NCI-H1092 (cell line): Measurements from ENCODE around the gene ADGRG6.
"Not testable (repeated sequence)": the region's sequence is repeated elsewhere in the genome, so short reads cannot be mapped to it uniquely, and the experiment has no call there.

Experiments used
- DNase-seq: peaks from one replicate; lab custom pipeline; 2025; lab: John Stamatoyannopoulos, UW

ADGRG6 gene

GRCh38 chr6:142301651-142302391, at the start of gene ADGRG6:
Gene ADGRG6, plus strand, starts transcription at chr6:142302007. Its CDS starts 323 bp downstream, at chr6:142302330.
- DNase-seq = no peak

GRCh38 chr6:142254513-142254912, 47.3 kb upstream of the ADGRG6 start:
- no peak for DNase-seq

GRCh38 chr6:142255785-142256184, 46.0 kb upstream of the ADGRG6 start:
- no peak for DNase-seq

GRCh38 chr6:142258305-142258704, 43.5 kb upstream of the ADGRG6 start:
- DNase-seq = no peak

DNA sequence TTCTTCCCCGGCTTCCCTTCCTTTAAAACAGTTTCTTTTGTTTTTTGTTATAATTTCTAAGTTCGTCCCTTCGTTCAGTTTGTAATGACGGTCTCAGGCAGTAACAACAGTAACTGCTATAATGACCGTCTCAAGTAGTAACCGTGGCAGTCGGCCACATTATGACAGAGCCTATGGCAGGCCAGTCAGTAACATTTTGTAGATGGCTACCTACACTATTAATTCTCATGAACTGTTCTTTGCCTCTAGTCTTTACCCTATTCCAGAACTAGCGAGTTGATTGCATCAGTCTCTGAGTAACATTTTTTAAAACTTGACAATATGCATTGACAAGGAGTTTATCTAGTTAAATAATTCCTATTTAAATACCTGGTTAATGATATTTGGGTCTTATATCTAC, 43.0 kb upstream of the ADGRG6 start:
- DNase-seq = no peak

DNA sequence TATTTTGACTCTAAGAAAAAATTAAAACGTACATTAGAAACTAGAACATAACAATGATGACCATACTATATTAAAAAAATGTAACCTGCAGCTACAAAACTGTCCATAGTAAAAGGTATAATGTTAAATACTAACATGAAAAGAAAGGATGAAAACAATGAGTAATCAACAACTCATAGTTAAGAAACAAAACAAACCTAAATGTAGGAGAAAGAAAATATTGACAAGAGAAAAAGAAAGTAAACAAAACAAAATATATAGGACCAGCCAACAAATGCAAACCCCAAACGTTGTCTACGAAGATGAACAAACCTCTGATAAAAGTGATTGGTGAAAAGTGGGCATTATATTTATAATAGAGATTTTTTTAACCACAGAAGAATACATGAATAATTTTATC, 41.1 kb upstream of the ADGRG6 start:
- DNase-seq = no peak

GRCh38 chr6:142262231-142262630, 39.6 kb upstream of the ADGRG6 start:
- no peak for DNase-seq

GRCh38 chr6:142265476-142265875, 36.3 kb upstream of the ADGRG6 start:
- no peak for DNase-seq

DNA sequence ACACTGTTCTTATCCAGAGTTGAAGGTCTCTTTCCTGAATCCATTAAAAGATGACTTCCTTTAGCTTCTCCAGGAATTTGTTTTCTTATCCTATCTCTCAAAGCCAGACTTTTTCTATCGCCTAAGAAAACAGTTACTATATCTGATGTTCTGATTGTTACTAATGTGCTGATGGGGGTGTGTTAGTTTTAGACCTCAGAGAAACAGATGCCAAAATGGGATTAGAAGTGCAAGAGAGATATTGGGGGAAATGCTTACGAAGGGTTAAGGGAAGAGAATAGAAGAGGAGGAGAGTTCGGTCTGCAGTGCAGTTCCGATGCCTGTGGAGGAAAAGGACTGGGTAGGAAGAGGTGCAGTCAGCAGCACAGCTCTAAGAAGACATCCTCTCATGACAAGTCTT, 35.7 kb upstream of the ADGRG6 start:
- DNase-seq = no peak

GRCh38 chr6:142271476-142271875, 30.3 kb upstream of the ADGRG6 start:
- no peak for DNase-seq

GRCh38 chr6:142274656-142275055, 27.2 kb upstream of the ADGRG6 start:
- no peak for DNase-seq

DNA sequence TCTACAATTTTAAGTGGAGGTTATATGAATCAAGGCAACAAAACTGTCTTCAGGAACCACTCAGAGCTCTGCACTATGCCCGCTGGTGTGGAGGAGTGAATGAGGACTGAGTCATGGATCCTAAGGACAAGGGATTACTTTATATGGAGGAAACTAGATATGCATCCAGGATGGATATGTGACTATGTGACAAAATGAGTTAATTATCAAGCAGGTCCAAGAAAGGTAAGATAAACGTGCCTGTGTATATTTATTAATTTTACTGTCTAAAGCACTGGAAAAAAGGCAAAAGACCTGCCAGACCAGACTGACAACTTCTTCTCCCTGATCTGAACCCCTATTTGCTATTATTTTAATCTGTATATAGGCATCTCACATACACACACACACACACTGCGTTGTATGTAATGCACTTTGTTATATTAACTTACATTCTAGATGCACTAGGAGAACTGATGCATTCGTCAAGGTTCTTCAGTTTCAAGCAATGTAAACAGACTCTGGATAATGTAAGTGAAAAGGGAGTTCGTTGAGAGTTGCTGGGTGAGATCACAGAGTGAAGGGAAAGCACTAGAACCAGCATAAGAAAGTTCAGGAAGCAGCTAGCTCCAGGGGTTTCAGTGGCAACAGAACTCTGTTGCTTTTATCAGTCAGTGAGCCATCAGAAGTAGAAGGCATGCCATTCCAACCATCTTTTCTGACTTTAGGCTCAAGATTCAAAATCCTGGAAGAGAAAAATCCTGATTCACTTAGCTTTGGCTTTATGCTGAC, 26.4 kb upstream of the ADGRG6 start:
- DNase-seq = no peak

DNA sequence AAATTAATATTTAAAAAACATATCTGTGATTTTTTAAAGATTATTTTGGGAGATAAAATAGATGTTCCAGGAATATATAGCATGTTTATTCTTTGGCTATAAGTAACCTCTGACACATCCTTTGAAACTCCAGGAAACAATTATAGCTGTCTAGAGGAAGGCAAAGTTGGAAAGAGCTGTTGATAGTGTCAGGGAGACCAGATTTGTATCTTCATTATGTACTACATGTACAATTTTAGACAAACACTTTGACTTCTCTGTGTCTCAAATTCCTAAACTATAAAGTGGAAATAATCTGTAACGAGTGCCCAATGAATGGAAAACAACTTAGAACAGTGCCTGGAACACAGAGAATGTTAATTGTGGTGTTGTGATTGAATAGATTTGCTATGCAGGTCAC, 25.6 kb upstream of the ADGRG6 start:
- DNase-seq = no peak

- no peak for DNase-seq
These were observed 22.2 kb upstream of the ADGRG6 start for GRCh38 chr6:142279350-142280180.

DNA sequence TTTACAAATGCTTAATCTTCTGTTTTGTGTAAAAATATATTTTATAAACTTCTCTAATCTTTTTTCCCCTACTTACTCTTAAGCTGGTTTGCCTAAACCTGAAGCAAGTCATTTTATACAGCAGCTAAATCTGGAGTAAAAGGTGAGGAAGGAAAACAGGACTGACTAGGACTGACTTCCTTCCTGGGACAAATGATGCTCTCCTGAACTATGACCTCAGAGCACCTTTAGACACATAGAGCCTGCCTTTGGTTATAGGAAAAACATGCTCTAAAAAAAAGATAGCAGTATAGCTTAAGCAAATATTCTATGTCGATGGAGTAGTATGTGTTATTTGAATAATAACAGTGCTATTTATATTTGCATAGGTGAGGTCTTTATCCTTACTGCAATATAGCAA, 21.5 kb upstream of the ADGRG6 start:
- DNase-seq = no peak

DNA sequence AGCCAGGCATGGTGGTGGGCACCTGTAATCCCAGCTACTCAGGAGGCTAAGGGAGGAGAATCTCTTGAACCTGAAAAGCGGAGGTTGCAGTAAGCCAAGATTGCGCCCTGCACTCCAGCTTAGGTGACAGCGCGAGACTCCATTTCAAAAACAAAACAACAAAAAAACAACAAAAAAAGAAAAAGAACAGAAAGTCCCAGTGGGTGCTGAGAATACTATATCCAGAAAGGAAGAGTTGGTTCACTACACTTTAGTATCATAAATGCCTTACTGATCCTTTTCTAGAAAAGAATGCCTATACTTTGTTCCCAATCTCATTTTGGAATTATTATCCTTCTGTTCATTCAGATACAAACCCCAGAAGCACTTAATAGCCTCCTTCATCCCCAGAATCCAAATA, 20.9 kb upstream of the ADGRG6 start:
- DNase-seq = no peak

GRCh38 chr6:142283138-142283537, 18.7 kb upstream of the ADGRG6 start:
- not testable (repeated sequence) for DNase-seq

DNA sequence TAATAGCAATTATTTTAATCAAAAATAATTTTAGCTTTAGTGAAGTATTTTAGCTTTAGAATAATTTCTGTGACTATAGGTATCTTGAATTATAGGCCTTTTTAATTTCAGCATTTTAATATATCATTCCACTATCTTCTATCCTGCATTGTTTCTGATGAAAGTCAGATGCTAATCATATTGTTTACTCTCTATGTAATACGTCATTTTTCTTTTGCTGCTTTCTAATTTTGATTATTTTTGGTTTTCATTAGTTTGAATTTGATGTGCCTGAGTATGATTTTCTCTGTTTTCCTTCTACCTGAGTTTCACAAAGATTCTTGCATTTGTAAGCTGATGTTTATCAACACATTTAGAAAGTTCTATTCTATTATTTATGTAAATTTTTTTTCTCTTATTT, 17.4 kb upstream of the ADGRG6 start:
- DNase-seq = no peak

DNA sequence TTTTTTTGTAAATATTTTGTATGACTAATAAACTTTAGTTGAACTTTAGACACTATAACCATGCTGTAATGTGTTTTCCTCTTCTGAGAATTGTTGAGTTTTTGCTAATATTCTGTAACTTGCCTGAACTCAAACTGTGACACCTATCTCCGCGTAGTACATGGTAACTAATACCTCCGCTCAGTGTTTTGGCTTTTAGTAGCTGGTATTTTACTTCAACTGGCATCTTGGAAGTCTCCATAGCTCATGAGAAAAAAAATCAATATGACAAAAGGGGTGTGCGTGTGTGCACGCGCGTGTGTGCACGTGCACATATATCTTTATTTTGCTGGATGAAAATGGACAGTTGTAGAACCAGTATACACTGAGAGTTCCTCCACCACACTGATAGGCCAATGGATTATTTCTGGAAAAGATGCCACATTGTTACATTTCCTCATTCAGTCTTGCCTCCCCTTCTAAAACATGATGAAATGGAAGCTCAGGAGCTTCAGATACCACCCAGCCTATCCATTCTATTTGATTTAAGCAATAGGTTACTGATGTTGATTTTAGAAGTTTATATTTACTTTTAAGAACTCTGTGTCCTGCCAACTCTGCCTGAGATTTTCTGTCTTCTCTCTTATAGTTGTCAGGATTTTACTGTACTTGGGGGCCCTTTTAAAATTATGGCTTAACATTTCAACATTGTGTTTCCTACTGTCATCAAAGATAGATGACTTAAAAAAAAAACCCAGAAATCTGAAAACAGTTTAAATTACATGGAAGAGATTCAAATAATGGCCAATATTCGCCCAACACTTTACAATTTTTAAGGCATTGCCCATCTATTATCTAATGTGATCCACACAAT, 16.3 kb upstream of the ADGRG6 start:
- DNase-seq = no peak

GRCh38 chr6:142286088-142286409, 15.8 kb upstream of the ADGRG6 start:
- no peak for DNase-seq

DNA sequence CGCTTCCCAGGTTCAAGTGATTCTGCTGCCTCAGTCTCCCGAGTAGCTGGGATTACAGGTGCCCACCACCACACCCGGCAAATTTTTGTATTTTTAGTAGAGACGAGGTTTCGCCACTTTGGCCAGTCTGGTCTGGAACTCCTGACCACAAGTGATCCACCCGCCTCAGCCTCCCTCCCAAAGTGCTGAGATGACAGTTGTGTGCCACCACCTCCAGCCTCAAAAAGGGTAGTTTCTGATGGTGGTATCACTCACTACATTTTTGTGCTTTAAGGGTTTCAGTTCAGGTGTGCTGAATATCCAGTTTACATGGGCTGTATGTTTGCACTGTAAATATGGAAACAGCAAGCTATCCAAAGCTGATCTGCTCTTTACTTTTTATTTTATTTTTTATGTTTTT, 12.1 kb upstream of the ADGRG6 start:
- no peak for DNase-seq

DNA sequence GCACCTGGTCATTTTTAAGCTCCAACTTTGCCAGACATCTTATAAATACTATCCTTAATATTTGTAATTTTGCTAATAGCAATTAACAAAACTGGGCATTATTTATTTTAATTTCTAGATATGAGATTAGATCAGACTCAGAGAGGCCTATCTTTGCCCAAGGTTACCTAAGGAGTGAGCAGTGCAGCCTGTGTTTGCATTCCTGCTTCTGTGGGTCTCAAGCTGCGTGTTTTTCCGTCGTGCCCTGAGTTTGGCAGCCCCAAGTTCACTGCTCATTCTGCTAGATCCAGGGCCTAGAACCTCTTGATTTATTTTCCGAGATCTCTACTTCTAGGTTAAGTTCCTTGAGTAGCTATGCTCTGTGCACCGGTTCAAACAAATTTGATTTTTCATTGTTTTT, 11.0 kb upstream of the ADGRG6 start:
- DNase-seq = no peak
